Tibial nerve (tissue), 3 donors: ENCODE data around the gene CDC42EP3.

Experiments
- POLR2A ChIP-seq, 2 donors: fragments of 450-650 bp; IDR thresholded peaks; one replicate each; pipeline ENCODE4 v1.6.1; 2017; ENCODE audit warnings: antibody characterized with exemption in 2 of 2, mild to moderate bottlenecking in 2 of 2, moderate library complexity in 2 of 2
- TF ChIP-seq, protein P1 (sequence below), 5 experiments: fragments of 200-600 bp in 3 of 5; fragments of 450-650 bp in 2 of 5; sonication (generic) in 3 of 5; IDR thresholded peaks; one replicate each; pipeline ENCODE4 v1.5.1; 2016 to 2019; ENCODE audit warnings: antibody characterized with exemption in 5 of 5, mild to moderate bottlenecking in 3 of 5, moderate library complexity in 2 of 5

DNA sequence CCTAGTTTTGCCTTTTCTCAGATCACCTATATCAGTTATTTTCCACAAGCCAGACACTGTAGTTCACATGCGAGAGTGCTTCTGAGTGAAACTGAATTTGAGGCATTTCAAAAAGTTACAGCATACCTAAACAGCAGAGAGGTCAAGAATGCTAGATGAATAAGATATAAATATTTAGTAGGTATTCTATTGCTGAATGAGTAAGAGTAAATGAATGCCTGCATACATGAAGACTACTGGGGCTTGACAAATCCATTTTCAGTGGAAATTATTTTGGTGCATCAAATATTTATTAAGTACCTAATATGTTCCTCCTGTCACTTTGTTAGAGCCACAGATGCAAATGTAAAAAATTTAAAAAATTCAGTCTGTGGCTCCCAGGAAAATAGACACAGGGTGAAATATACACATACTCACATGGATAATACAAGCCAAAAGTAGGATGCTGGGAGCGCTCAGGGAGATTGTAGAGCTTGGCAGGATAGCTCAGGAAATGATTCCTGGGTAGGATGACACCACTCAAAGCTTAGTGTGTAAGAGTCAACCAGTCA, 27.6 kb upstream of the CDC42EP3 start:
- TF ChIP-seq, protein P1, sequence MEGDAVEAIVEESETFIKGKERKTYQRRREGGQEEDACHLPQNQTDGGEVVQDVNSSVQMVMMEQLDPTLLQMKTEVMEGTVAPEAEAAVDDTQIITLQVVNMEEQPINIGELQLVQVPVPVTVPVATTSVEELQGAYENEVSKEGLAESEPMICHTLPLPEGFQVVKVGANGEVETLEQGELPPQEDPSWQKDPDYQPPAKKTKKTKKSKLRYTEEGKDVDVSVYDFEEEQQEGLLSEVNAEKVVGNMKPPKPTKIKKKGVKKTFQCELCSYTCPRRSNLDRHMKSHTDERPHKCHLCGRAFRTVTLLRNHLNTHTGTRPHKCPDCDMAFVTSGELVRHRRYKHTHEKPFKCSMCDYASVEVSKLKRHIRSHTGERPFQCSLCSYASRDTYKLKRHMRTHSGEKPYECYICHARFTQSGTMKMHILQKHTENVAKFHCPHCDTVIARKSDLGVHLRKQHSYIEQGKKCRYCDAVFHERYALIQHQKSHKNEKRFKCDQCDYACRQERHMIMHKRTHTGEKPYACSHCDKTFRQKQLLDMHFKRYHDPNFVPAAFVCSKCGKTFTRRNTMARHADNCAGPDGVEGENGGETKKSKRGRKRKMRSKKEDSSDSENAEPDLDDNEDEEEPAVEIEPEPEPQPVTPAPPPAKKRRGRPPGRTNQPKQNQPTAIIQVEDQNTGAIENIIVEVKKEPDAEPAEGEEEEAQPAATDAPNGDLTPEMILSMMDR (IDR thresholded peaks at IDR 0.05): no peak
- no peak for TF ChIP-seq POLR2A (IDR thresholded peaks at IDR 0.05)
